GM23338 (cell line): ENCODE results near the gene SMCO2. TPM values are rescaled to one million over a fixed set of nuclear protein-coding genes. Genes with fewer than 3 reads are reported as not detected.

Experiments
- ATAC-seq: fragments of 200-7000 bp; cut with Tn5 transposase; 3 replicates; pipeline ENCODE4 v1.9.1; 2020
- DNase-seq: peaks from one replicate; pipeline ENCODE4 v3.0.0-alpha.2; 2015; ENCODE audit warnings: low spot score
- H2AFZ ChIP-seq: fragments of 200-600 bp; sonication (generic); 2 replicates; pipeline ENCODE4 v1.8.0; 2016; ENCODE audit warnings: antibody characterized with exemption, mild to moderate bottlenecking, moderate library complexity
- H3F3A ChIP-seq: fragments of 200-600 bp; sonication (generic); replicated peaks from 2 replicates; pipeline ENCODE4 v1.8.0; 2017; ENCODE audit warnings: antibody characterized with exemption, mixed run types, low read depth
- H3K27ac ChIP-seq: fragments of 200-600 bp; sonication (generic); 2 replicates; pipeline ENCODE4 v1.6.1; 2016; ENCODE audit warnings: low read depth
- H3K27me3 ChIP-seq: fragments of 200-600 bp; sonication (generic); 2 replicates; pipeline ENCODE4 v1.8.0; 2016; ENCODE audit warnings: mild to moderate bottlenecking, mixed run types, moderate library complexity; ENCODE audit not compliant: insufficient read depth
- H3K36me3 ChIP-seq: fragments of 200-600 bp; sonication (generic); 2 replicates; pipeline ENCODE4 v1.8.0; 2016; ENCODE audit warnings: mild to moderate bottlenecking; ENCODE audit not compliant: insufficient read depth
- H3K4me1 ChIP-seq: fragments of 200-600 bp; sonication (generic); 2 replicates; pipeline ENCODE4 v1.8.0; 2016; ENCODE audit warnings: mild to moderate bottlenecking, moderate library complexity; ENCODE audit not compliant: insufficient read depth
- H3K4me2 ChIP-seq: fragments of 200-600 bp; sonication (generic); 2 replicates; pipeline ENCODE4 v1.7.1; 2017; ENCODE audit warnings: mixed run types
- H3K4me3 ChIP-seq: fragments of 200-600 bp; sonication (generic); 2 replicates; pipeline ENCODE4 v1.6.1; 2016; ENCODE audit warnings: mixed run types
- H3K79me2 ChIP-seq: fragments of 200-600 bp; sonication (generic); replicated peaks from 2 replicates; pipeline ENCODE4 v1.8.0; 2017; ENCODE audit warnings: mild to moderate bottlenecking; ENCODE audit not compliant: insufficient read depth
- H3K9me2 ChIP-seq: fragments of 200-600 bp; sonication (generic); 2 replicates; pipeline ENCODE4 v1.8.0; 2017; ENCODE audit not compliant: insufficient read depth
- H4K20me1 ChIP-seq: fragments of 200-600 bp; sonication (generic); replicated peaks from 2 replicates; pipeline ENCODE4 v1.8.0; 2017; ENCODE audit warnings: mild to moderate bottlenecking; ENCODE audit not compliant: insufficient read depth
- H3K27ac Mint-ChIP-seq: 2 replicates; pipeline ENCODE4 v1.8.0; 2020; ENCODE audit warnings: inconsistent platforms, mild to moderate bottlenecking, moderate library complexity, mixed read lengths
- H3K27me3 Mint-ChIP-seq: 3 replicates; pipeline ENCODE4 v1.8.0; 2022; ENCODE audit warnings: low read depth, mild to moderate bottlenecking, moderate library complexity, mixed read lengths, inconsistent platforms; ENCODE audit not compliant: insufficient read depth, poor library complexity
- H3K36me3 Mint-ChIP-seq: 3 replicates; pipeline ENCODE4 v1.8.0; 2021; ENCODE audit warnings: low read depth, mild to moderate bottlenecking, inconsistent platforms, moderate library complexity, mixed read lengths
- H3K4me1 Mint-ChIP-seq: 3 replicates; pipeline ENCODE4 v1.8.0; 2020; ENCODE audit warnings: mild to moderate bottlenecking, inconsistent platforms, mixed read lengths
- H3K4me3 Mint-ChIP-seq: 3 replicates; pipeline ENCODE4 v1.8.0; 2021; ENCODE audit warnings: moderate library complexity, mild to moderate bottlenecking, inconsistent platforms, mixed read lengths
- H3K9me3 Mint-ChIP-seq: 3 replicates; pipeline ENCODE4 v1.8.0; 2020; ENCODE audit warnings: moderate library complexity, mild to moderate bottlenecking, inconsistent platforms, mixed read lengths
- CREB1 ChIP-seq: fragments of 250-450 bp; sonication (Bioruptor Pico); IDR thresholded peaks from 2 replicates; pipeline ENCODE4 v1.5.0; 2020; ENCODE audit warnings: low read depth, mild to moderate bottlenecking, moderate library complexity
- CTCF ChIP-seq, 2 experiments: fragments of 200-600 bp in 1 of 2; sonication (generic) in 1 of 2; conservative IDR thresholded peaks; 2 replicates each; pipeline versions ENCODE4 v1.5.1 to v1.6.1; 2016 to 2017; ENCODE audit warnings: antibody characterized with exemption in 2 of 2, low read depth in 2 of 2, mild to moderate bottlenecking in 2 of 2, moderate library complexity in 1 of 2
- ETS1 ChIP-seq: IDR thresholded peaks from 2 replicates; pipeline ENCODE4 v1.6.1; 2016; ENCODE audit warnings: antibody characterized with exemption
- EZH2 ChIP-seq: fragments of 200-600 bp; sonication (generic); IDR thresholded peaks from one replicate; pipeline ENCODE4 v1.8.0; 2017; ENCODE audit warnings: antibody characterized with exemption, mild to moderate bottlenecking, low read depth; ENCODE audit not compliant: unreplicated experiment
- EZH2phosphoT487 ChIP-seq: fragments of 200-600 bp; sonication (generic); IDR thresholded peaks from one replicate; pipeline ENCODE4 v1.8.1; 2018; ENCODE audit warnings: antibody characterized with exemption; ENCODE audit not compliant: unreplicated experiment
- NANOG ChIP-seq: IDR thresholded peaks from 2 replicates; pipeline ENCODE4 v1.6.1; 2016; ENCODE audit warnings: antibody characterized with exemption, borderline replicate concordance
- POLR2AphosphoS5 ChIP-seq: IDR thresholded peaks from 2 replicates; pipeline ENCODE4 v1.6.1; 2016; ENCODE audit warnings: antibody characterized with exemption, low read depth
- REST ChIP-seq: IDR thresholded peaks from one replicate; pipeline ENCODE4 v1.6.1; 2018; ENCODE audit warnings: antibody characterized with exemption; ENCODE audit not compliant: unreplicated experiment
- STAT1 ChIP-seq: IDR thresholded peaks from one replicate; pipeline ENCODE4 v1.6.1; 2016; ENCODE audit warnings: antibody characterized with exemption; ENCODE audit not compliant: unreplicated experiment
- ZNF114 ChIP-seq: fragments of 250-450 bp; sonication (Bioruptor Pico); IDR thresholded peaks from 2 replicates; pipeline ENCODE4 v1.5.0; 2020; ENCODE audit warnings: mild to moderate bottlenecking, moderate library complexity
- ZNF331 ChIP-seq: fragments of 250-450 bp; sonication (Bioruptor Pico); IDR thresholded peaks from 2 replicates; pipeline ENCODE4 v1.5.0; 2020; ENCODE audit warnings: low read depth, mild to moderate bottlenecking, moderate library complexity
- polyA plus RNA-seq: library from polyadenylated mRNA; unstranded; fragments of >200 nt; fragmentation: Nextera tagmentation; extraction: Ambion mirVana; gene quantifications from 2 replicates; pipeline ENCODE4 v1.2.1, GENCODE V29; 2016
- total RNA-seq: library from RNA; depleted of rRNA; stranded (reverse); fragments of >200 nt; shearing (Covaris generic); gene quantifications from 2 replicates; pipeline ENCODE4 v1.2.3, GENCODE V29; 2014
- TF ChIP-seq, protein P1 (sequence below): fragments of 250-450 bp; sonication (Bioruptor Pico); IDR thresholded peaks from 2 replicates; pipeline ENCODE4 v1.5.0; 2020; ENCODE audit warnings: mild to moderate bottlenecking, moderate library complexity

SMCO2 gene
- total and polyA plus RNA-seq, 2 experiments from 2014 or later = 0.86 TPM; not detected in 1

- H3K4me3 ChIP-seq = no peak overlapping the region
- no peak for ATAC-seq
- no peaks in the 10 kb centered on the region for H3K79me2 ChIP-seq
- H3K36me3 Mint-ChIP-seq = no peaks in the 10 kb centered on the region
- no peaks in the 10 kb centered on the region for H3K27me3 Mint-ChIP-seq
- H3F3A ChIP-seq = no peaks in the 10 kb centered on the region
- no peak overlapping the region for H3K27ac ChIP-seq
- no peaks in the 10 kb centered on the region for H3K9me2 ChIP-seq
- no peak overlapping the region for H3K4me2 ChIP-seq
- no peak overlapping the region for H2AFZ ChIP-seq
- no peaks in the 10 kb centered on the region for H3K36me3 ChIP-seq
- H4K20me1 ChIP-seq = no peaks in the 10 kb centered on the region
- H3K4me1 ChIP-seq = no peaks in the 10 kb centered on the region
- TF ChIP-seq, protein P1, sequence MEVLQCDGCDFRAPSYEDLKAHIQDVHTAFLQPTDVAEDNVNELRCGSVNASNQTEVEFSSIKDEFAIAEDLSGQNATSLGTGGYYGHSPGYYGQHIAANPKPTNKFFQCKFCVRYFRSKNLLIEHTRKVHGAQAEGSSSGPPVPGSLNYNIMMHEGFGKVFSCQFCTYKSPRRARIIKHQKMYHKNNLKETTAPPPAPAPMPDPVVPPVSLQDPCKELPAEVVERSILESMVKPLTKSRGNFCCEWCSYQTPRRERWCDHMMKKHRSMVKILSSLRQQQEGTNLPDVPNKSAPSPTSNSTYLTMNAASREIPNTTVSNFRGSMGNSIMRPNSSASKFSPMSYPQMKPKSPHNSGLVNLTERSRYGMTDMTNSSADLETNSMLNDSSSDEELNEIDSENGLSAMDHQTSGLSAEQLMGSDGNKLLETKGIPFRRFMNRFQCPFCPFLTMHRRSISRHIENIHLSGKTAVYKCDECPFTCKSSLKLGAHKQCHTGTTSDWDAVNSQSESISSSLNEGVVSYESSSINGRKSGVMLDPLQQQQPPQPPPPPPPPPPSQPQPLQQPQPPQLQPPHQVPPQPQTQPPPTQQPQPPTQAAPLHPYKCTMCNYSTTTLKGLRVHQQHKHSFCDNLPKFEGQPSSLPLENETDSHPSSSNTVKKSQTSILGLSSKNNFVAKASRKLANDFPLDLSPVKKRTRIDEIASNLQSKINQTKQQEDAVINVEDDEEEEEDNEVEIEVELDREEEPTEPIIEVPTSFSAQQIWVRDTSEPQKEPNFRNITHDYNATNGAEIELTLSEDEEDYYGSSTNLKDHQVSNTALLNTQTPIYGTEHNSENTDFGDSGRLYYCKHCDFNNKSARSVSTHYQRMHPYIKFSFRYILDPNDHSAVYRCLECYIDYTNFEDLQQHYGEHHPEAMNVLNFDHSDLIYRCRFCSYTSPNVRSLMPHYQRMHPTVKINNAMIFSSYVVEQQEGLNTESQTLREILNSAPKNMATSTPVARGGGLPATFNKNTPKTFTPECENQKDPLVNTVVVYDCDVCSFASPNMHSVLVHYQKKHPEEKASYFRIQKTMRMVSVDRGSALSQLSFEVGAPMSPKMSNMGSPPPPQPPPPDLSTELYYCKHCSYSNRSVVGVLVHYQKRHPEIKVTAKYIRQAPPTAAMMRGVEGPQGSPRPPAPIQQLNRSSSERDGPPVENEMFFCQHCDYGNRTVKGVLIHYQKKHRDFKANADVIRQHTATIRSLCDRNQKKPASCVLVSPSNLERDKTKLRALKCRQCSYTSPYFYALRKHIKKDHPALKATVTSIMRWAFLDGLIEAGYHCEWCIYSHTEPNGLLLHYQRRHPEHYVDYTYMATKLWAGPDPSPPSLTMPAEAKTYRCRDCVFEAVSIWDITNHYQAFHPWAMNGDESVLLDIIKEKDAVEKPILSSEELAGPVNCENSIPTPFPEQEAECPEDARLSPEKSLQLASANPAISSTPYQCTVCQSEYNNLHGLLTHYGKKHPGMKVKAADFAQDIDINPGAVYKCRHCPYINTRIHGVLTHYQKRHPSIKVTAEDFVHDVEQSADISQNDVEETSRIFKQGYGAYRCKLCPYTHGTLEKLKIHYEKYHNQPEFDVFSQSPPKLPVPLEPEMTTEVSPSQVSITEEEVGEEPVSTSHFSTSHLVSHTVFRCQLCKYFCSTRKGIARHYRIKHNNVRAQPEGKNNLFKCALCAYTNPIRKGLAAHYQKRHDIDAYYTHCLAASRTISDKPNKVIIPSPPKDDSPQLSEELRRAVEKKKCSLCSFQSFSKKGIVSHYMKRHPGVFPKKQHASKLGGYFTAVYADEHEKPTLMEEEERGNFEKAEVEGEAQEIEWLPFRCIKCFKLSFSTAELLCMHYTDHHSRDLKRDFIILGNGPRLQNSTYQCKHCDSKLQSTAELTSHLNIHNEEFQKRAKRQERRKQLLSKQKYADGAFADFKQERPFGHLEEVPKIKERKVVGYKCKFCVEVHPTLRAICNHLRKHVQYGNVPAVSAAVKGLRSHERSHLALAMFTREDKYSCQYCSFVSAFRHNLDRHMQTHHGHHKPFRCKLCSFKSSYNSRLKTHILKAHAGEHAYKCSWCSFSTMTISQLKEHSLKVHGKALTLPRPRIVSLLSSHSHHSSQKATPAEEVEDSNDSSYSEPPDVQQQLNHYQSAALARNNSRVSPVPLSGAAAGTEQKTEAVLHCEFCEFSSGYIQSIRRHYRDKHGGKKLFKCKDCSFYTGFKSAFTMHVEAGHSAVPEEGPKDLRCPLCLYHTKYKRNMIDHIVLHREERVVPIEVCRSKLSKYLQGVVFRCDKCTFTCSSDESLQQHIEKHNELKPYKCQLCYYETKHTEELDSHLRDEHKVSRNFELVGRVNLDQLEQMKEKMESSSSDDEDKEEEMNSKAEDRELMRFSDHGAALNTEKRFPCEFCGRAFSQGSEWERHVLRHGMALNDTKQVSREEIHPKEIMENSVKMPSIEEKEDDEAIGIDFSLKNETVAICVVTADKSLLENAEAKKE (CRISPR knock-in tag) = no peak
- TF ChIP-seq CTCF (conservative IDR thresholded peaks at IDR 0.05; ENCODE audit: low read depth in 2 of 2) = no peak
- TF ChIP-seq ETS1 = no peak
- no peak for TF ChIP-seq STAT1
- TF ChIP-seq ZNF331 (CRISPR knock-in tag) = no peak
- TF ChIP-seq CREB1 (CRISPR knock-in tag) = no peak
- no peak for TF ChIP-seq REST
- no peak for TF ChIP-seq POLR2AphosphoS5
- no peak for TF ChIP-seq EZH2phosphoT487
- TF ChIP-seq ZNF114 (CRISPR knock-in tag) = no peak
- no peak for TF ChIP-seq NANOG
- TF ChIP-seq EZH2 = no peak
- DNase-seq = no peak
- H3K27me3 ChIP-seq = no peaks in the 10 kb centered on the region
- no peaks in the 10 kb centered on the region for H3K4me1 Mint-ChIP-seq
- no peak overlapping the region for H3K4me3 Mint-ChIP-seq
- H3K9me3 Mint-ChIP-seq = no peaks in the 10 kb centered on the region
- H3K27ac Mint-ChIP-seq = no peak overlapping the region
Measured at GRCh38 chr12:27498149-27498548, 51.6 kb downstream of the SMCO2 start.
